ENCODE measurements around the gene ZC3H12D. TPM values are rescaled to one million over a fixed set of nuclear protein-coding genes. Genes with fewer than 3 reads are reported as not detected.

The ZC3H12D gene
- total and polyA plus RNA-seq, 2 experiments from 2014 or later = 0.07 TPM; not detected in 1

- TF ChIP-seq EZH2phosphoT487 (IDR thresholded peaks at IDR 0.05; ENCODE audit: unreplicated experiment) (no peak), REST (IDR thresholded peaks at IDR 0.05; ENCODE audit: unreplicated experiment) (peak; percentile 61)
- H3K9me2 ChIP-seq (ENCODE audit: insufficient read depth) = no peaks in the 10 kb centered on the region
- 0 out of 2 replicates have a peak, but pooled peaks cover 6% of the 10 kb centered on the region for H3K4me1 ChIP-seq (ENCODE audit: insufficient read depth)
- H3K27ac ChIP-seq (ENCODE audit: low read depth) = no peak overlapping the region
- Mint-ChIP-seq H3K36me3 (ENCODE audit: low read depth) (no peaks in the 10 kb centered on the region), H3K9me3 (no peaks in the 10 kb centered on the region), H3K4me1 (peaks cover 8% of the 10 kb centered on the region; the same call in 2 of the 3 replicates), H3K27me3 (ENCODE audit: insufficient read depth, low read depth, poor library complexity) (peaks cover 7% of the 10 kb centered on the region), H3K27ac (no peak overlapping the region), H3K4me3 (no peak overlapping the region)
- H3K79me2 ChIP-seq (replicated peaks; ENCODE audit: insufficient read depth) = no peaks in the 10 kb centered on the region
- H2AFZ ChIP-seq = no peak overlapping the region
- ATAC-seq (peak; percentile 74), DNase-seq (ENCODE audit: low spot score) (no peak)
- H3K27me3 ChIP-seq (ENCODE audit: insufficient read depth) = no peaks in the 10 kb centered on the region
- no peak overlapping the region for H3K4me2 ChIP-seq
- H3K4me3 ChIP-seq = no peak overlapping the region
- no peaks in the 10 kb centered on the region for H3K36me3 ChIP-seq (ENCODE audit: insufficient read depth)
- no peaks in the 10 kb centered on the region for H4K20me1 ChIP-seq (replicated peaks; ENCODE audit: insufficient read depth)
- no peaks in the 10 kb centered on the region for H3F3A ChIP-seq (replicated peaks; ENCODE audit: low read depth)
These were observed 10.5 kb downstream of the ZC3H12D start for GRCh38 chr6:149474108-149474935.

GRCh38 chr6:149473080-149474052 lies 11.4 kb downstream of the ZC3H12D start:
- peaks cover 7% of the 10 kb centered on the region for H3K27me3 Mint-ChIP-seq (ENCODE audit: insufficient read depth, low read depth, poor library complexity)
- H4K20me1 ChIP-seq (replicated peaks; ENCODE audit: insufficient read depth) = no peaks in the 10 kb centered on the region
- TF ChIP-seq ZNF331 (CRISPR knock-in tag; IDR thresholded peaks at IDR 0.05; ENCODE audit: low read depth) (no peak), POLR2AphosphoS5 (IDR thresholded peaks at IDR 0.05; ENCODE audit: low read depth) (no peak), REST (IDR thresholded peaks at IDR 0.05; ENCODE audit: unreplicated experiment) (no peak), ETS1 (IDR thresholded peaks at IDR 0.05) (no peak), JUNB (IDR thresholded peaks at IDR 0.05; ENCODE audit: unreplicated experiment) (no peak)

More at GRCh38 chr6:149473080-149474052, 11.4 kb downstream of the ZC3H12D start:
- Histone ChIP-seq H3K27me3 (ENCODE audit: insufficient read depth) (no peaks in the 10 kb centered on the region), H3K9me2 (ENCODE audit: insufficient read depth) (no peaks in the 10 kb centered on the region), H3F3A (replicated peaks; ENCODE audit: low read depth) (no peaks in the 10 kb centered on the region), H3K4me1 (ENCODE audit: insufficient read depth) (0 out of 2 replicates have a peak, but pooled peaks cover 6% of the 10 kb centered on the region), H3K79me2 (replicated peaks; ENCODE audit: insufficient read depth) (no peaks in the 10 kb centered on the region), H3K4me2 (no peak overlapping the region), H2AFZ (peak overlapping the region; percentile 69; the same call in 1 of the 2 replicates), H3K36me3 (ENCODE audit: insufficient read depth) (no peaks in the 10 kb centered on the region), H3K27ac (ENCODE audit: low read depth) (no peak overlapping the region), H3K4me3 (no peak overlapping the region)
- DNase-seq (ENCODE audit: low spot score) (no peak), ATAC-seq (peak; percentile 63)
- no peak overlapping the region for H3K27ac Mint-ChIP-seq
- H3K4me1 Mint-ChIP-seq = peaks cover 8% of the 10 kb centered on the region; the same call in 2 of the 3 replicates
- H3K36me3 Mint-ChIP-seq (ENCODE audit: low read depth) = no peaks in the 10 kb centered on the region
- H3K4me3 Mint-ChIP-seq = no peak overlapping the region
- H3K9me3 Mint-ChIP-seq = no peaks in the 10 kb centered on the region
